Calu3 (cell line): Measurements from ENCODE around the gene CTDNEP1. TPM values are rescaled to one million over a fixed set of nuclear protein-coding genes. Genes with fewer than 3 reads are reported as not detected.
A peak's percentile ranks its signal among the peaks of the same experiment; 100 is the strongest.

Source experiments
- BruUV-seq: library from RNA; stranded (reverse); fragments of 400-500 nt; replicated peaks from 2 replicates; lab custom pipeline; 2021; lab: Mats Ljungman, UMichigan
- CTCF ChIA-PET: fragments of 300-600 bp; sonication (Branson Sonifier 250); formaldehyde crosslinking; loops from one replicate; lab custom pipeline; 2022; ENCODE audit warnings: antibody characterized with exemption; lab: Charles Lee
- DNase-seq: peaks from one replicate; pipeline ENCODE4 v3.0.0; 2022
- H3K27ac Mint-ChIP-seq: one replicate; pipeline ENCODE4 v1.8.0; 2022; ENCODE audit warnings: mixed read lengths; ENCODE audit not compliant: unreplicated experiment
- H3K27me3 Mint-ChIP-seq: one replicate; pipeline ENCODE4 v1.8.0; 2022; ENCODE audit warnings: mixed read lengths; ENCODE audit not compliant: unreplicated experiment
- H3K36me3 Mint-ChIP-seq: one replicate; pipeline ENCODE4 v1.8.0; 2022; ENCODE audit warnings: mild to moderate bottlenecking, moderate library complexity, mixed read lengths; ENCODE audit not compliant: insufficient read depth, unreplicated experiment
- H3K4me1 Mint-ChIP-seq: one replicate; pipeline ENCODE4 v1.8.0; 2022; ENCODE audit warnings: mild to moderate bottlenecking, low read depth, mixed read lengths; ENCODE audit not compliant: unreplicated experiment
- H3K4me3 Mint-ChIP-seq: one replicate; pipeline ENCODE4 v1.8.0; 2022; ENCODE audit warnings: mild to moderate bottlenecking, low read depth, moderate library complexity, mixed read lengths; ENCODE audit not compliant: unreplicated experiment
- H3K9me3 Mint-ChIP-seq: one replicate; pipeline ENCODE4 v1.8.0; 2022; ENCODE audit warnings: low read depth, mixed read lengths; ENCODE audit not compliant: unreplicated experiment
- intact Hi-C: fragments of 100-400 bp; cut with micrococcal nuclease; formaldehyde crosslinking; loops from one replicate; pipeline ENCODE4 v1.10.0; 2022; ENCODE audit not compliant: unreplicated experiment
- total RNA-seq: library from RNA; stranded (reverse); gene quantifications from 2 replicates; pipeline ENCODE4 v1.2.3, GENCODE V29; 2022
- TF ChIP-seq, protein P1 (sequence below): fragments of 200-600 bp; IDR thresholded peaks from one replicate; pipeline ENCODE4 v1.8.0; 2022; ENCODE audit warnings: antibody characterized with exemption; ENCODE audit not compliant: unreplicated experiment

Gene CTDNEP1
- total RNA-seq, 1 experiment from 2014 or later: 85.2 TPM

GRCh38 chr17:7294614-7295153 lies 43.1 kb upstream of the CTDNEP1 start, which contains the start of gene YBX2:
Gene YBX2, minus strand, starts transcription at chr17:7294639. Its CDS starts 139 bp downstream, at chr17:7294500.
- Mint-ChIP-seq H3K4me1 (peaks cover 15% of the 10 kb centered on the region), H3K4me3 (peak within 1 kb of the TSS; percentile 46), H3K27ac (no peak within 1 kb of the TSS), H3K9me3 (no peaks in the 10 kb centered on the region), H3K27me3 (peaks cover 15% of the 10 kb centered on the region), H3K36me3 (peaks cover 8% of the 10 kb centered on the region)
- CTCF ChIA-PET: no interaction called here
- BruUV-seq: no TSS peak
- intact Hi-C loops: loop anchor here (2.0 kb wide), 1 partner anchor 14 kb away; the partner anchor contains the start of gene SLC2A4
- peak; percentile 68 for DNase-seq
- TF ChIP-seq, protein P1, sequence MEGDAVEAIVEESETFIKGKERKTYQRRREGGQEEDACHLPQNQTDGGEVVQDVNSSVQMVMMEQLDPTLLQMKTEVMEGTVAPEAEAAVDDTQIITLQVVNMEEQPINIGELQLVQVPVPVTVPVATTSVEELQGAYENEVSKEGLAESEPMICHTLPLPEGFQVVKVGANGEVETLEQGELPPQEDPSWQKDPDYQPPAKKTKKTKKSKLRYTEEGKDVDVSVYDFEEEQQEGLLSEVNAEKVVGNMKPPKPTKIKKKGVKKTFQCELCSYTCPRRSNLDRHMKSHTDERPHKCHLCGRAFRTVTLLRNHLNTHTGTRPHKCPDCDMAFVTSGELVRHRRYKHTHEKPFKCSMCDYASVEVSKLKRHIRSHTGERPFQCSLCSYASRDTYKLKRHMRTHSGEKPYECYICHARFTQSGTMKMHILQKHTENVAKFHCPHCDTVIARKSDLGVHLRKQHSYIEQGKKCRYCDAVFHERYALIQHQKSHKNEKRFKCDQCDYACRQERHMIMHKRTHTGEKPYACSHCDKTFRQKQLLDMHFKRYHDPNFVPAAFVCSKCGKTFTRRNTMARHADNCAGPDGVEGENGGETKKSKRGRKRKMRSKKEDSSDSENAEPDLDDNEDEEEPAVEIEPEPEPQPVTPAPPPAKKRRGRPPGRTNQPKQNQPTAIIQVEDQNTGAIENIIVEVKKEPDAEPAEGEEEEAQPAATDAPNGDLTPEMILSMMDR: no peak

DNA sequence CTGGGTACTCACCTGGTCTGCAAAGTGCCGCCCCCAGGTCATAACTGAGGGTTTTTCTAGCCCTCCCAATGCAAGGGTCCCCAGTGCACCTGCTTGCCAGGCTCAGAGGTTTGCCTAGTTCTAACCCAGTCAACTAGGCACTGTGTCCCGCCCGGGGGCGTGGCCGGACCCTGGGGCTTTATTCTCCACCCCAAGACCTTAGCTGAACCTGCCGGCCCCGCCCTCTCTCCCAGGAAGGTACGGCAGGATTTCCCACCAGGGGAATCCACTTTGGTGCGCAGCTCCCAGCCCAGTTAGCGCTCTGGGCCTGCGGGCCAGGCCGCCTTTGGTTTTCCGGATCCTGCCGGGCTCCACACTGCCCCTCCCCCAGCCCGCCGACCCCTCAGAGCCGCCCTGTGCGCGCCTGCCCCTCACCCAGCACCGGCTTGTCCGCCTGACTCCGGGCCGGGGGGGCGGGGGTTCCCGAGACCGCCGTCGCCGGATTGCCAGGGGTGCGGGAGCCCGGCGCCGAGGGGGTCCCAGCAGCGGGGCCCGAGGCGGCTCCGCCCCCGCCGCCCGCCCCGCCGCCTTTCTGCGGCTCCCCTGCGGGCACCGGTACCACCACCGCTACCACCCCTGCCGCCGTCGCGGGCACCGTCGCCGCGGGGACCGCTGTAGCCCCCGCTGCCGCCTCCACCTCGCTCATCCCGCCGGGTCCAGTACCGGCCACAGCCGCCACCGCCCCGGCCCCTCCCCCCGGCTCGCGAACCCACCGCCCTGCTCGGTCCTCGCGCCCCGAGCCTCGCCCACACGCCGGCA lies 42.5 kb upstream of the CTDNEP1 start:
- H3K27ac Mint-ChIP-seq: no peak overlapping the region
- no peaks in the 10 kb centered on the region for H3K9me3 Mint-ChIP-seq
- CTCF ChIA-PET: no interaction called here
- H3K4me3 Mint-ChIP-seq: no peak overlapping the region
- no TSS peak for BruUV-seq
- DNase-seq: no peak
- H3K27me3 Mint-ChIP-seq: peaks cover 12% of the 10 kb centered on the region
- peaks cover 8% of the 10 kb centered on the region for H3K36me3 Mint-ChIP-seq
- intact Hi-C loops: loop anchor here (2.0 kb wide), 1 partner anchor 13 kb away; the partner anchor contains the start of gene SLC2A4
- TF ChIP-seq, protein P1: no peak
- H3K4me1 Mint-ChIP-seq: peaks cover 15% of the 10 kb centered on the region

DNA sequence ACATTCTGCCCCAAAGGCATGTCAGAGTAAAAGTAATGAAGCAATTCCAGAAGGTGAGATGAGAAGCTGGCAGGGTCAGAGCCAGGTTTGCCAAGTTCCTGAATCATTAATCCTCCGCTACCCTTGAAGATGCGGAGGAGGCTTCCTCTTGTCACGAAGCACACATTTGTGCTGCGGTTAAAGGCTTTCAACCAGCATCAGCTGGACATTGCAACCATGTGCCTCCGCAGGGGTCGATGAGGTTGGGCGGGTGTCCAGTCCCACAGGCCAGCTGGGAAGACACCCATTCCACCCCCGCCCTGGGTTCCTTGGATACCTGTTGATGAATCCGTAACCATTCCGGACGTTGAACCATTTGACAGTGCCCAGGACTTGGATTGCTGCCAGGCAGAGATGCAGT lies 41.6 kb upstream of the CTDNEP1 start:
- Mint-ChIP-seq H3K27ac (no peak overlapping the region), H3K27me3 (peaks cover 20% of the 10 kb centered on the region), H3K4me1 (peaks cover 15% of the 10 kb centered on the region), H3K9me3 (no peaks in the 10 kb centered on the region), H3K4me3 (no peak overlapping the region), H3K36me3 (peaks cover 8% of the 10 kb centered on the region)
- CTCF ChIA-PET: no interaction called here
- DNase-seq: no peak
- intact Hi-C loops: no loop called here
- TF ChIP-seq, protein P1: no peak
- BruUV-seq: no TSS peak

DNA sequence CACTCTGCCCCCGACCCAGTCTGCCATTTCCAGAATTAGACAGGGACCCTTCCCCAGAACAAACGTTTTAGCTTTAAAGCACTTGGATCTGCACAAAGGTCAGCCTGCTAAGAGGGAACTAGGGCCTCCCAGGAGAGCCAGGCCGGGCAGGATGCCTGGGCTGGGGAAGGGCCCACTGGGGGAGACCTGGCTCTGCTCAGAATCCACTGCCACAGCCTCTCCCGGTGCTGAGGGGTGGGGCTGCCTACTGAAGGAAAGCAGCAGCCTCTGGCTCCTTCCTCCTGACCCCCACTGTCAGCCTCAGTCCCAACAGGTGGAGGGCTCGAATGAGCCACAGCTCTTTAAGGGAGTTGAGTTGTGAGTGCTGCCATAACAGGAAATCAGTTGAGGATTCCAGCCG lies 41.2 kb upstream of the CTDNEP1 start:
- BruUV-seq: no TSS peak
- no peak overlapping the region for H3K27ac Mint-ChIP-seq
- CTCF ChIA-PET: no interaction called here

More for the DNA sequence above, 41.2 kb upstream of the CTDNEP1 start:
- no peak for DNase-seq
- H3K4me1 Mint-ChIP-seq: peaks cover 15% of the 10 kb centered on the region
- intact Hi-C loops: no loop called here
- TF ChIP-seq, protein P1: no peak
- no peak overlapping the region for H3K4me3 Mint-ChIP-seq
- H3K36me3 Mint-ChIP-seq: peaks cover 8% of the 10 kb centered on the region
- H3K27me3 Mint-ChIP-seq: peaks cover 24% of the 10 kb centered on the region
- H3K9me3 Mint-ChIP-seq: no peaks in the 10 kb centered on the region
